Subcutaneous adipose tissue (tissue), 4 donors: ENCODE data around the gene EIF2AK2. TPM values are rescaled to one million over a fixed set of nuclear protein-coding genes. Genes with fewer than 3 reads are reported as not detected.

Source experiments
- CTCF ChIP-seq: fragments of 450-650 bp; IDR thresholded peaks from one replicate; pipeline ENCODE4 v1.5.1; 2016; ENCODE audit warnings: low read depth, mild to moderate bottlenecking, control low read depth, antibody characterized with exemption, moderate library complexity
- total RNA-seq, 4 donors: library from RNA; depleted of rRNA; stranded (reverse); fragments of >200 nt; gene quantifications; one replicate each; pipeline ENCODE4 v1.1.0, GENCODE V29; 2016

The EIF2AK2 gene
- total RNA-seq, 4 donors from 2014 or later, result 24.2 to 30.2 (median 27.5) TPM

GRCh38 chr2:37111958-37112357 lies 44.8 kb downstream of the EIF2AK2 start:
- no peak for TF ChIP-seq CTCF

- no peak for TF ChIP-seq CTCF
Observed at GRCh38 chr2:37110306-37111212, 46.2 kb downstream of the EIF2AK2 start.

- no peak for TF ChIP-seq CTCF
Observed at GRCh38 chr2:37109523-37109922, 47.3 kb downstream of the EIF2AK2 start.

GRCh38 chr2:37105150-37105549 lies 51.6 kb downstream of the EIF2AK2 start:
- TF ChIP-seq CTCF, result no peak

- TF ChIP-seq CTCF, result no peak
Observed at GRCh38 chr2:37104178-37104577, 52.6 kb downstream of the EIF2AK2 start.

GRCh38 chr2:37102588-37102987 lies 54.2 kb downstream of the EIF2AK2 start:
- TF ChIP-seq CTCF, result no peak

GRCh38 chr2:37100054-37100453 lies 56.7 kb downstream of the EIF2AK2 start:
- TF ChIP-seq CTCF, result no peak
